DND-41 (cell line): ENCODE results near the gene MEI1.

Experiments used
- EZH2 ChIP-seq: IDR thresholded peaks from 3 replicates; pipeline ENCODE4 v1.6.1; 2012; ENCODE audit warnings: borderline replicate concordance, low read depth, mild to moderate bottlenecking, moderate library complexity, low read length, inconsistent platforms; ENCODE audit not compliant: severe bottlenecking
- TF ChIP-seq, protein P1 (sequence below): IDR thresholded peaks from 2 replicates; pipeline ENCODE4 v1.5.1; 2012; ENCODE audit warnings: borderline replicate concordance, low read length, moderate library complexity, mild to moderate bottlenecking; ENCODE audit not compliant: poor library complexity, severe bottlenecking; ENCODE audit errors: extremely low read depth

DNA sequence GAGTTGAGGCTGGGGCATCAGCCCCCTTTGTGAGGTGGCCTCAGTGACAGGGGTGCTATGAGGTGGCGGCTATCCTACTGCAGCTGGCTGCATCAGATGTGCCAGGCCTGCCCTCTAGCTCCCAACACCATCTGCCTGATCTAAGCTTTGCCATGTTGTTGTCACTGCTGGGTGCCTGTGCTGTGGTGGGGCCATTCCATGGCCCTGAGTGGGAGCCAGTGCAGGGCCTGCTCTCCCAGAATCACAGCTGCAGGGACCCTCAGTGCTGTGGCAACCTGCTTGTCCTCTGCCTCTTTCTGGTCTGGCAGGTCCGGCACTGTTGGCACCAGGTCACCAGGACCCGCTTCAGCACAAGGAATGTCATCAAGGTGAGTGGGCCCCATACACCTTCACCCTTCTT lies 8.8 kb upstream of the MEI1 start:
- TF ChIP-seq, protein P1, sequence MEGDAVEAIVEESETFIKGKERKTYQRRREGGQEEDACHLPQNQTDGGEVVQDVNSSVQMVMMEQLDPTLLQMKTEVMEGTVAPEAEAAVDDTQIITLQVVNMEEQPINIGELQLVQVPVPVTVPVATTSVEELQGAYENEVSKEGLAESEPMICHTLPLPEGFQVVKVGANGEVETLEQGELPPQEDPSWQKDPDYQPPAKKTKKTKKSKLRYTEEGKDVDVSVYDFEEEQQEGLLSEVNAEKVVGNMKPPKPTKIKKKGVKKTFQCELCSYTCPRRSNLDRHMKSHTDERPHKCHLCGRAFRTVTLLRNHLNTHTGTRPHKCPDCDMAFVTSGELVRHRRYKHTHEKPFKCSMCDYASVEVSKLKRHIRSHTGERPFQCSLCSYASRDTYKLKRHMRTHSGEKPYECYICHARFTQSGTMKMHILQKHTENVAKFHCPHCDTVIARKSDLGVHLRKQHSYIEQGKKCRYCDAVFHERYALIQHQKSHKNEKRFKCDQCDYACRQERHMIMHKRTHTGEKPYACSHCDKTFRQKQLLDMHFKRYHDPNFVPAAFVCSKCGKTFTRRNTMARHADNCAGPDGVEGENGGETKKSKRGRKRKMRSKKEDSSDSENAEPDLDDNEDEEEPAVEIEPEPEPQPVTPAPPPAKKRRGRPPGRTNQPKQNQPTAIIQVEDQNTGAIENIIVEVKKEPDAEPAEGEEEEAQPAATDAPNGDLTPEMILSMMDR = no peak
- no peak for TF ChIP-seq EZH2
